HT-29 (cell line): Measurements from ENCODE around the gene NOVA1. TPM values are rescaled to one million over a fixed set of nuclear protein-coding genes. Genes with fewer than 3 reads are reported as not detected.

Experiments
- DNase-seq: peaks from one replicate; pipeline ENCODE4 v3.0.0-alpha.2; 2015; ENCODE audit warnings: low spot score
- total RNA-seq: library from RNA; depleted of rRNA; stranded (reverse); fragments of >200 nt; shearing (Covaris generic); gene quantifications from 2 replicates; pipeline ENCODE4 v1.2.3, GENCODE V29; 2014

Gene NOVA1
- total RNA-seq, 1 experiment from 2014 or later, result 0.10 TPM

DNA sequence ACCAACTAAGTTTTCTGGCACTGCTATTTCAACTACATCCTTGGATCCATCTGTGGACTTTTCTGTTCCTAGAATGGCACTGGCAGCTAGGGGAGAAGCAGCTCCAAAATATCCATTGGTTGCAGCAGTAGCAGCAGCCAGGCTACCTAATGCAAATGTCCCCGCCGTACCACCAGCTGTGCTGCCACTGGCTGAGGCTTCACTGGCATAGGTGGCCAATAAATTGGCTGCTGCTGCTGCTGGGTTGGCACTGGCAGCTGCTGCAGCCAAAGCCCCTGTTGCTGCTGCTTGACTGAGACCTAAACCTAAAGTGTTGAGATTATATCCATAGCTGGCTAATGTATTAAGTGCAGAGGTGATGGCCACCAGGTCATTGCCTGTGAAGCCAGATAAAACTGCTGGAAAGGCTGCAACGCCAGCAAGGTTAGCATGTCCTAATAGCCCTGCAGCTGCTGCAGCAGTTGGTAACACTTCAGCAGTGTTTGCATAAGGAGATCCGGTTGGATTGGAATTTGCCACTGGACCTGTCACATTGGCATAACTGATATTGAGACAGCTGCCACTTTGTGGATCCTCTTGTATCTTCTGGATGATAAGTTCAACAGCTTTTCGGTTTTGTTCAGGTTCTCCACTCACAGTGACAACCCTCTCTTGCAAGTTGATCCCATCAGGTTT is 149.5 kb downstream of the NOVA1 start:
- DNase-seq, result no peak

DNA sequence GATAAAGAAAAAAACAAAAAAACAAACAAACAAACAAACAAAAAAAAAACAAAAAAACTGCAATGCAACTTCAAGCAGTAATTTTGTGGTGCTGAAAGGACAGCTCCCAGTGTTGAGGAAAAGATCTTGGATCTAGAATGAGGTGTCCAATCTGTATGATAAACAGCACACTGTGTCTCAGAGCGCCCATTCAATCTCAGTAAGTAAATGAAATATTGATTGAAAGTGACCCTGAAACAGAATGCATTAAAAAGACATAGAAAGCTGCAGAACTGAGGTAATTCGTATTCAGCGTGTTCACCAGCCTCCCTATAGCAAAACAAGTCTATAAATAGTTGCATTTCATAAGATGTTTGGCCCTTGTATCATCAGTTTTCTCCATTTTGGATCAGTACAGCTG is 153.0 kb downstream of the NOVA1 start:
- DNase-seq, result peak; percentile 1

DNA sequence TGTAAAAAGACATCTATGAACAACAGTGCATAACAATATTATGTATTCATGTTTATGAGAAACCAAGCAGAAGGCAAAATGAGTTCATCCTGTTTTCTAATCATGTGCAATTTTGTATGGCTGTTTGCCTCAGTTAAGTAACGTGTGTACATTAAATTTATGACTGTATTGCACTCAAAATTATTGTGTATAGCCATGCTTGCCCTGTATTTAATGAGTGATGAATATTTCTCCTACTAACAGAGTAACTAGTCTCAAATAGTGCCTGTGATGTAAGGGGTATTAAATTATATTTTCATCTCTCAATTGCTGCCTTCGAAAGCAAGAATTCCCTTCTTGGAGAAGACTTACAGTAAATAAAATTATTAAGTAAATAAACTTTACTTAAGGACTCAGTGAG is 154.2 kb downstream of the NOVA1 start:
- no peak for DNase-seq

DNA sequence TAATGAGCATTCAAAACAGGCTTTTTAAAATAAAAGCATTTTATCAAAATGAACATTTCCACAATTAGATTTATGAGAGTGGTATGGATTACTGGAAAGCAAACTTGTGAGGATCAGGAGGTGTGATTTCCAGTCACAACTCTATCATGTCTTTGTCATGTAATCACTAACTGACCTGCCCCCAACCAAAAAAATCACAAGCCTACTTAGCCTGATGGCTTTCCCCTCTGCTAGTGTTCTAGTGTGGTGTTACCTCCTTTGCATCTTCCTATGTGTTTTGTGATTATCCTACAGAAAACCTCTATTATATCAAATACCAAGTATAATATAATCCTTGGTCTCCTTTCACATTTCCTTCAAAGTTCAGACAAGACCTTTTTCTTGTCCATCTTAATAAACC is 168.6 kb downstream of the NOVA1 start:
- no peak for DNase-seq

DNA sequence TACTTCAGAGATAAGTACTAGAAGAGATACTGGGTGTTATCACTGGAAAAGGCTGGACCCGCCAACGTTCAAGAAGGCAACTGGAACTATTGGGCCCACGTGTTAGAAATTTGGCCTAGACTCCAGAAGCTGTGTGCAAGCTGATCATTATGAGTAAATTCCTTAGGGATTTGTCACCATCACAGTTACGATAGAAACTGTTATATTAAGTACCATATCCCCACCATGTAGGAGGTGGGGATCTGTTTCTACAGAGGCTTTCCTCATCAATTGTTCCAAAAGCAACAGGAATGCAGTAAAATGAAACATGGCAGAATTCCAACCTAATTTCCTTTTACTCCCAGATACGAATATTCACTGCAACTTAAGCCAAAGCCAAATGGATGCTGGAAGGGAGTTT is 170.7 kb downstream of the NOVA1 start:
- DNase-seq, result no peak

DNA sequence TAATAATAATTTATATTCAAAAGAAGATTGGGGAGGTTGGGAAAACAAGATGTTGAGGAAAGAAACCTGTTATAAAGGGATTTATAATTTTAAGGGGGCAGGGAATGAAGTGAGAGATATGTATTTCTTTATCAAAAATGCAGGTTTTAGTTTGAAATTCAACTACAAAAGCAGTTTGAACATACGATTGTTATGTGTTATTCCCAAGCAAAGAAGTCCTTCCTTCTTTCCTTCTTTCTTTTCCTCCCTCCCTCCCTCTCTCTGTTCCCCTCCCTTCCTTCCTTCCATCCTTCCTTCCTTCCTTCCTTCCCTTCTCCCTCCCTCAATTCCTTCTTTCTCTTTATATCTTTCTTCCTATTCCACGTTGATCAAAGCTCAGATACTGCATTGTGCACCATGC is 173.3 kb downstream of the NOVA1 start:
- no peak for DNase-seq

DNA sequence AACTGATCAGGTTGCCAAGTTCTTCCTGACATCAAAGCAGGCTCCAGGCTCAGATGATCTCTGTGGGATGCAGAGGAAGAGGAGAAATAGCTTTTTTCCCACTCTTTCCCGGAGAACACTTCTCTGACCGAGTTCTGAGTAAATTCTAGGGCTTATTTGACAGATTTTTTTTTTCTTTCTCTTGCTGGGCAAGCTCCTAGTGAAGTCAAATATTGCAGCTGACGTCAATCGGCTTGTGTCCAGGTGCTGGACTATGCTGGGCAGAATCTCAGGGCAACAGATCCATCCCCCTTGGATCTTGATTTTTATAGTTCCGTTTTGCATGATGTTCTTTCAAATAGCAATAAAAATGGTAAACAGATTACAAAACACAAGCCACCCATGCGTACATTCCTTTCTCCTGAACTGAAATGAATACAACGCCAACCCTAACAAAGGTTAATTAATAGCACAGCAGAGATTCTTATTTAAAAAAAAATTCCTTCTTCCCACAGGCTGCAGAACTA is 182.2 kb downstream of the NOVA1 start:
- no peak for DNase-seq

DNA sequence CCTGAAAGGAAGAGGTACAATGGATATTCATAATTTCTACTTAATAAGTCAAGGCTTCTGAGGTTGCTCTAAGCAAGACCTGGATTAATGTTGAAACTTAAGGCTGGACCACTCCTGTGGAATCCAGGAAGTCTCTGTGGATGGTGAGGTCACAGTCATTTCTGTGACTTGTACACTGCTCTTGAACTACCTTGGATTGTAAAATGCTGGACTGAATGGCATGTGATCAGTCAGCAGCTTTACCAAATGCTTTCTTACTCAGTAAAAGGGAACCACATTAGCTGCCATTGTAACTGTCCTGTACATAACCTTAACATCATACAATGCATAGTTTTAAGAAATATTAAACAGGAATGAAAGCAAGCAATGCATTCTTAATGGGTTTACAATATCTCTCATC is 182.9 kb downstream of the NOVA1 start:
- DNase-seq, result no peak

DNA sequence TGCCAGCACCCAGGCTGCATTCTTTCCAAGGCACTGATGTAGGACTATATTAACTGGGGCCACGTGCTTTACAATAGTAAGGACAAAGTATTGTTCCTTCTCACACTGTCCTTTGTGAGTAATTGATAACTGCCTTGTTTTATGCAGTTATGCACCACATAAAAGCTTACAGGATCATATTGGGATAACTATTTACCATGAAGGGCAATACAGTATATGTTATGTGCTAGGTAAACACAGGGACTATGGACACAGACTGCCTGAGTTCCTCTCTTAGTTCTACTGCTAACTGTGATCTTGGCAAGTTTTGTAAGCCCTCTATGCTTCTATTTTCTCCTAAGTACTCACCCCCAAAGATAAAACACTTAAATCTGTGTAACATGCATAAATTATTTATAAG is 183.7 kb downstream of the NOVA1 start:
- no peak for DNase-seq

DNA sequence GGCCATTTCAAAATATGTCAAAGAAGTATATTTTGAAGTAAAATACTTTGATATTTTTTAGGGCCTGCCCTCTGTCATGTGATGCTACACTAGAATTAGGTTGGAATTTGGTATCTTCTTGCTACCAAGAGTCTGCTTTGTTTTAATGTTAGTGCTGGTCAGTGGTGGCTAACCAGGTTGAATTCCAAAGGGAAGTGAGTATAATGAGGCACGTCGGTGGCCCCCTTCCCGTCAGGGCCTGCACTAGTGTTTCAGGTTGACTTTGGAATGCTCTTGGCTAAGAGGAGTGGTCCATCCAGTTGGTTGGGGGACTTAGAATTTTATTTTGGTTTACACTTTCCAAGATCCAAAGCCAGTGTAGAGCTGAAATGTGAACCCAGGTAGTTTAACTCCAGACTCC is 185.4 kb downstream of the NOVA1 start:
- DNase-seq, result no peak

DNA sequence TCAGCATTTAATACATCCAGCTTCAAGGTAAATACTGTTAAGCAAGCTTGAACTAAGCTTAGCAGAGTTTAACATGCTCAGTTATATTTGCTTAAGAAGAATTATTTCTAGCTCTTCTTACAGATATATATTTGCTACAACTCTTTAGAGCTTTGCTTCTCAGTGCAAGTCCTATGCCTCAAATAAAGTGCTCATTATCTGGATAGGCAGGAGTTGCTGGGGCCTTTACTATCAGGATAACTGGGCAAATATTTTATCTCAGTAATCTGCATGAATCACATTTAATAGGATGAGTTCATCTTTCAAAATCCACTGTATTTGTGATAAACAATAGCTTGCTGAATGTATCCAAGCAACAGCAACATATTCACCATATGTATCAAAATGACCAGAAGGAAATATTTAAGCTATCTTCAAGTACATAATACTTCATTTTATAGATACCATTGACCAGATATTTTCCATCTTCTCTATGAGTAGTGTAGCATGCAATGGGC is 187.6 kb downstream of the NOVA1 start:
- no peak for DNase-seq

DNA sequence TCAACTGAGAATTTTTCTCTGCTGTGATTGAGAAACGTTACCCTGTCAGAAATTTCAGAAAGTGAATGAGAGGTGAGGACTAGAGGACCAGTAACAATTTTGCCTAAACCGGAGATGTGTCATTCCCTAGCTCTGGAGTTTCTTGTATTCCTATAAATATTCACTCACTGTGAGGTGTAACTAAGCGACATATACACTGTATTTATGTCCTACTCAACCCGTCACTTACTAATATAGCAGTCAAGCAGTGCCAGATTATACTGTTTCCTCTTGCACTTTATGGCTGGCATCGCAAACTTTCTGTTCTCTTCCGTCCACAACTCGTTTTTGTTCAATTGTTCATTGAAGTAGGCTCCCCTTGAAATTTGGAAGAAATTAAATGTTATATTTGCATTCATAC is 192.9 kb downstream of the NOVA1 start:
- no peak for DNase-seq

DNA sequence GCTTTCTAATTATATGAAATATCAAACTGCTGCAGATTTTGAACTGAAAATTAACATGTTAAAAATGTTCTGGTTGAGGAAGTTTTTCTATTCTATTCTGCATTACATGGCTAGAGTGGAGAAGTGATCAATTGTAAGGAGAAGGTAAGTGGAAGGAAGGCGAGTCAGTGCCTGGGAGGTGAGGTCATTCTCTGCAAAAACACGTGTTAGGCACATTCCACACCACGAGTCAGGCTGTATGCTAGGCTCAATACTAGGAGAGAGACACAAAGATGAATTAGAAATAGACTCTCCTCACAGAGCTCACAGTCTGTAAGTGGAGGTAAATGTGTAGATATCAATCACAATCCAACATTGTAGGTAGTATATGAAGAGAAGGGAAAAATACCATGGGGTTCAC is 194.1 kb downstream of the NOVA1 start:
- DNase-seq, result no peak

DNA sequence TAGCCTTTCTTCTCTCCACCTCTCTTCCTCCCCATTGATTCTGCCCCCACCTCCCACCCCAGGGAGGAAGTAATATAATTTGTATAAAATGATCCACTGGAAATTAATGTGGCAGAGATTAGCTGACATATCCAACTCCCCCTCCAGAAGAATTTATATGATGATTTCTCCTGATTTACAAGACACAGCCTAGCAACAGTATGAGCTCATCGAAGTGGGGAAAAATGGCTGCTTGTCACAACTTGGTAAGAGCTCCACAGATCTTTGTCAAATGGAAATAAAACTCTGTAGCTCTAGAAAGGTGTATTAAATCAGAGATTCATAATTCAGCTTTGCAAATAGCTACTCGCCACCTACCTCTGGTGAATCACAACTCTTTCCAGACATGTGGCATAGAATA is 195.7 kb downstream of the NOVA1 start:
- DNase-seq, result no peak

DNA sequence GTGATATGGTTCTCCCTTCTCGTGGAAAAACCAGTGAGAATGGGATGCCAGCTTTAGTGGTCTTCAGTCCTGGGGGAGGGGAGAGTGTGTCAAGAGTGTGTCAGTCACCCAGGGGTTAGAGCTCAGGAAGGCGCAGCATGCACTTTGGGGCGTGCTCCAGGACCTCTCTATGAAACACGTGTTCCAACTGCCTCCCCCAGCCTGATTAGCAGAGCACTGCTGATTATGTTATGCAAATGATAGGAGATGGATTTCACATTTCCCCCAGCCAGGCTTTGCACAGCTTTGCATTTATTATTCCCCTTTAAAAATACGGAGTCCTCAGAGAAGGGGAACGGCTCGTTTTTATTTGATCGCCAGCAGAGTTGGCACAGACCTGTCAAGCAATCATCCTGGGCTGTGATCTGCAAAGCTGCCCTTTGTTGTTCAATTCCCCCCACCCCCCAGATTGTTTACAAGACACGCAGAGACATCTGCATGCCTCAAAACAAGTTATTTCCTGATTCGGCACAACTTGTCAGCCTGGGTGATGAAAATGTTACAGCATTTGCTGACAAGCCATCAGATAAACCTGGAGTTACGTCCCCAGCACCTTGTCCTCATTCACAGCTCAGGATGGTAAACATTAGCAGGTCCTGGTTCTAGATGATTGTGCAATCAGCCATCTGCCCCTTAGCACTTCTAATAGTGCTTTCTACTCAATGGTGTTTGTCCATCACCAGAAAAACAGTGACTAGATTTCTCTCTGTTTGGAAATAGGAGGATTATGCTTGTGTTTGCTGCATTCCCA is 196.5 kb downstream of the NOVA1 start:
- no peak for DNase-seq

DNA sequence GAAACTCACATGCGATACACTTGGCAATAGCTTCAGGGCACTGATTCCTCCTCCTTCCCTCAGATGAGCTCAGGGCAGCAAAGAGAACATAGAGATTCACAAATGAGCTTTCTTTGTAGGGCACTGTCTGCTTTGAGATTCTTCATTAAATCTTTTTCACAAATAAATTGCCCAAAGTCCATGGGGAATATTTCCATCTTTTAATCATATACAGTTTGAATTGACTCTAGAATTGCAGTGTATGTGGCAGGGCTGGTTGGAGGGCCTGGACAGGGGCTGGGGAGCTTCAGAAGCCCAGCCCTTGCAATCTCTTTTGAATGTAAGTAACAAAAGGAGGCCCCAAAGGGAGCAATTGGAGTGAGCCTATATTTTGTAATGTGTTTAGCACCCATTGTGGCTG is 197.5 kb downstream of the NOVA1 start:
- no peak for DNase-seq

DNA sequence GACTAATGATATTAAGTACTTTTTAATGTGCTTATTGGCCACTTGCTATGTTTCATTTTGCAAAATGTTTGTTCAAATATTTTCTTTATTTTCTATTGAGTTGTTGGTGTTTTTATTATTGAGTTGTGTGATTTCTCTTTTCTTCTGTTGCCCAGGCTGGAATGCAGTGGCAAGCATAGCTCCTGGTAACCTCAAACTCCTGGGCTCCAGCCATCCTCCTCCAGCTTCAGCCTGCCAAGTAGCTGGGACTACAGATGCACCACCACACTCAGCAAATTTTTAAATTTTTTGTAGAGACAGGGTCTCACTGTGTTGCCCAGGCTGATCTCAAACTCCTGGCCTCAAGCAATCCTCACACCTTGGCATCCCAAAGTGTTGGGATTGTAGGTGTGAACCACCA is 199.2 kb downstream of the NOVA1 start:
- DNase-seq, result no peak
